ENCODE measurements around the gene CDC42BPB. TPM values are rescaled to one million over a fixed set of nuclear protein-coding genes. Genes with fewer than 3 reads are reported as not detected.
A peak's percentile ranks its signal among the peaks of the same experiment; 100 is the strongest.

Gene CDC42BPB
- total RNA-seq, 1 experiment from 2014 or later, result 84.4 TPM

- ATAC-seq (no peak), DNase-seq (ENCODE audit: low read depth, low spot score) (no peak)
- BruUV-seq (replicated peaks), result no TSS peak
- no peaks in the 10 kb centered on the region for H3K9me3 ChIP-seq (ENCODE audit: control insufficient read depth, insufficient read depth, low read depth, low read length)
- TF ChIP-seq, protein P1, sequence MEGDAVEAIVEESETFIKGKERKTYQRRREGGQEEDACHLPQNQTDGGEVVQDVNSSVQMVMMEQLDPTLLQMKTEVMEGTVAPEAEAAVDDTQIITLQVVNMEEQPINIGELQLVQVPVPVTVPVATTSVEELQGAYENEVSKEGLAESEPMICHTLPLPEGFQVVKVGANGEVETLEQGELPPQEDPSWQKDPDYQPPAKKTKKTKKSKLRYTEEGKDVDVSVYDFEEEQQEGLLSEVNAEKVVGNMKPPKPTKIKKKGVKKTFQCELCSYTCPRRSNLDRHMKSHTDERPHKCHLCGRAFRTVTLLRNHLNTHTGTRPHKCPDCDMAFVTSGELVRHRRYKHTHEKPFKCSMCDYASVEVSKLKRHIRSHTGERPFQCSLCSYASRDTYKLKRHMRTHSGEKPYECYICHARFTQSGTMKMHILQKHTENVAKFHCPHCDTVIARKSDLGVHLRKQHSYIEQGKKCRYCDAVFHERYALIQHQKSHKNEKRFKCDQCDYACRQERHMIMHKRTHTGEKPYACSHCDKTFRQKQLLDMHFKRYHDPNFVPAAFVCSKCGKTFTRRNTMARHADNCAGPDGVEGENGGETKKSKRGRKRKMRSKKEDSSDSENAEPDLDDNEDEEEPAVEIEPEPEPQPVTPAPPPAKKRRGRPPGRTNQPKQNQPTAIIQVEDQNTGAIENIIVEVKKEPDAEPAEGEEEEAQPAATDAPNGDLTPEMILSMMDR (IDR thresholded peaks at IDR 0.05), result no peak
- TF ChIP-seq, protein P2, sequence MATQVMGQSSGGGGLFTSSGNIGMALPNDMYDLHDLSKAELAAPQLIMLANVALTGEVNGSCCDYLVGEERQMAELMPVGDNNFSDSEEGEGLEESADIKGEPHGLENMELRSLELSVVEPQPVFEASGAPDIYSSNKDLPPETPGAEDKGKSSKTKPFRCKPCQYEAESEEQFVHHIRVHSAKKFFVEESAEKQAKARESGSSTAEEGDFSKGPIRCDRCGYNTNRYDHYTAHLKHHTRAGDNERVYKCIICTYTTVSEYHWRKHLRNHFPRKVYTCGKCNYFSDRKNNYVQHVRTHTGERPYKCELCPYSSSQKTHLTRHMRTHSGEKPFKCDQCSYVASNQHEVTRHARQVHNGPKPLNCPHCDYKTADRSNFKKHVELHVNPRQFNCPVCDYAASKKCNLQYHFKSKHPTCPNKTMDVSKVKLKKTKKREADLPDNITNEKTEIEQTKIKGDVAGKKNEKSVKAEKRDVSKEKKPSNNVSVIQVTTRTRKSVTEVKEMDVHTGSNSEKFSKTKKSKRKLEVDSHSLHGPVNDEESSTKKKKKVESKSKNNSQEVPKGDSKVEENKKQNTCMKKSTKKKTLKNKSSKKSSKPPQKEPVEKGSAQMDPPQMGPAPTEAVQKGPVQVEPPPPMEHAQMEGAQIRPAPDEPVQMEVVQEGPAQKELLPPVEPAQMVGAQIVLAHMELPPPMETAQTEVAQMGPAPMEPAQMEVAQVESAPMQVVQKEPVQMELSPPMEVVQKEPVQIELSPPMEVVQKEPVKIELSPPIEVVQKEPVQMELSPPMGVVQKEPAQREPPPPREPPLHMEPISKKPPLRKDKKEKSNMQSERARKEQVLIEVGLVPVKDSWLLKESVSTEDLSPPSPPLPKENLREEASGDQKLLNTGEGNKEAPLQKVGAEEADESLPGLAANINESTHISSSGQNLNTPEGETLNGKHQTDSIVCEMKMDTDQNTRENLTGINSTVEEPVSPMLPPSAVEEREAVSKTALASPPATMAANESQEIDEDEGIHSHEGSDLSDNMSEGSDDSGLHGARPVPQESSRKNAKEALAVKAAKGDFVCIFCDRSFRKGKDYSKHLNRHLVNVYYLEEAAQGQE (IDR thresholded peaks at IDR 0.05; ENCODE audit: insufficient read depth in 1 of 2, low read depth in 2 of 2, low read length in 1 of 2), result peak; percentile 72 to 79
- no peak for TF ChIP-seq SIN3A (IDR thresholded peaks at IDR 0.05; ENCODE audit: borderline replicate concordance, insufficient read depth, low read depth, low read length)
- no peaks in the 10 kb centered on the region for H3K36me3 ChIP-seq (ENCODE audit: control insufficient read depth, insufficient read depth, low read length)
- intact Hi-C loops (cut with micrococcal nuclease; ENCODE audit: unreplicated experiment) (no loop called here), in situ Hi-C loops (cut with HindIII; ENCODE audit: low pct_unique_long_range_greater_than_20kb, low sequenced_read_pairs) (no loop called here)
- H3K27me3 ChIP-seq (ENCODE audit: control insufficient read depth, insufficient read depth, low read length), result no peaks in the 10 kb centered on the region
- no peak overlapping the region for H3K4me3 ChIP-seq (ENCODE audit: low read depth in 2 of 2, low read length in 2 of 2)
- POLR2A ChIA-PET, result no interaction called here
- H3K4me1 ChIP-seq (ENCODE audit: control insufficient read depth, insufficient read depth, low read length), result peaks cover 11% of the 10 kb centered on the region
- CTCF ChIA-PET, result no interaction called here
- no peak overlapping the region for H3K27ac ChIP-seq (ENCODE audit: low read length)
Measured at GRCh38 chr14:103045371-103045869, 11.9 kb downstream of the CDC42BPB start.

DNA sequence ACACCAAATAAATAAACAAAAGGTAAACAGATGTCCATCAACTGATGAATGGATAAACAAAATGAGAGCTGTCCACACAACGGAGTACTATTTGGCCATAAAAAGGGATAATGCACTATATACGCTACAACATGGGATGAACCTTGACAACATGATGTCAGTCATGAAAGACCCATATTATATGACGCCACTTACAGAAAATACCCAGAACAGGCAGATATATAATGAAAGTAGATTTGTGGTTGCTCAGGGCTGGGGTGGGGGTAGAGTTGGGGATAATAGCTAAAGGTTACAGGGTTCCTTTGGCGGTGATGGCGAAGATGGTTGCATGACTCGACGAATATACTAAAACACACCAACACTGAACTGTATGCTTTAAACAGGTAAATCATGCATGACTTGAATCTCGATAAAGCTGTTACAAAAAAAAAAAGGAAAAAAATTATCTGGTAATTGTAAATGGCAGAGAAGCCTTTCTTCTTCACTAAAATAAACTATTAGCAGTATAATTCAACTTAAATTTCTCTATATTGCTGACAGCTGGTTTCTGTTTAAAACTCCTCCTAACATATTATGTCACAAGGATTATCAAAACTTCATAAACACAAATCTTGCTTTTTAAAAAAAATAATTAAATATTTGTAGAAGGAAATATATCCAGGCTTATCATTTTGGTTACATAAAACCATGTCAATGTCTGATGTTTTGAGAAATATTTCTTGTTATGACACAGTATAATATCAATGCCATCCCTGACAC, 13.9 kb downstream of the CDC42BPB start:
- Histone ChIP-seq H3K4me3 (ENCODE audit: low read depth in 2 of 2, low read length in 2 of 2) (no peak overlapping the region), H3K36me3 (ENCODE audit: control insufficient read depth, insufficient read depth, low read length) (no peaks in the 10 kb centered on the region), H3K27me3 (ENCODE audit: control insufficient read depth, insufficient read depth, low read length) (no peaks in the 10 kb centered on the region), H3K9me3 (ENCODE audit: control insufficient read depth, insufficient read depth, low read depth, low read length) (no peaks in the 10 kb centered on the region), H3K4me1 (ENCODE audit: control insufficient read depth, insufficient read depth, low read length) (peaks cover 11% of the 10 kb centered on the region), H3K27ac (ENCODE audit: low read length) (no peak overlapping the region)
- in situ Hi-C loops (cut with HindIII; ENCODE audit: low pct_unique_long_range_greater_than_20kb, low sequenced_read_pairs), result no loop called here
- ChIA-PET POLR2A (no interaction called here), CTCF (no interaction called here)
- no peak for ATAC-seq
- no peak for TF ChIP-seq SIN3A (IDR thresholded peaks at IDR 0.05; ENCODE audit: borderline replicate concordance, insufficient read depth, low read depth, low read length)
- TF ChIP-seq, protein P1 (IDR thresholded peaks at IDR 0.05), result no peak
- TF ChIP-seq TCF7L2 (IDR thresholded peaks at IDR 0.05; ENCODE audit: low read depth, low read length), result no peak
- TF ChIP-seq, protein P2 (IDR thresholded peaks at IDR 0.05; ENCODE audit: insufficient read depth in 1 of 2, low read depth in 2 of 2, low read length in 1 of 2), result no peak
- TF ChIP-seq POLR2AphosphoS5 (IDR thresholded peaks at IDR 0.05; ENCODE audit: low read depth, low read length), result no peak
- intact Hi-C loops (cut with micrococcal nuclease; ENCODE audit: unreplicated experiment), result no loop called here
- DNase-seq (ENCODE audit: low read depth, low spot score), result no peak
- TSS peak; percentile 53 for BruUV-seq (replicated peaks)

Measured in Panc1 (cell line).